ENCODE data around the gene UBE2E2.

GRCh38 chr3:23165571-23165970 lies 37.6 kb upstream of the UBE2E2 start:
- TF ChIP-seq EZH2phosphoT487 (IDR thresholded peaks at IDR 0.05; ENCODE audit: borderline replicate concordance, low read length), result no peak
- TF ChIP-seq, protein P1, sequence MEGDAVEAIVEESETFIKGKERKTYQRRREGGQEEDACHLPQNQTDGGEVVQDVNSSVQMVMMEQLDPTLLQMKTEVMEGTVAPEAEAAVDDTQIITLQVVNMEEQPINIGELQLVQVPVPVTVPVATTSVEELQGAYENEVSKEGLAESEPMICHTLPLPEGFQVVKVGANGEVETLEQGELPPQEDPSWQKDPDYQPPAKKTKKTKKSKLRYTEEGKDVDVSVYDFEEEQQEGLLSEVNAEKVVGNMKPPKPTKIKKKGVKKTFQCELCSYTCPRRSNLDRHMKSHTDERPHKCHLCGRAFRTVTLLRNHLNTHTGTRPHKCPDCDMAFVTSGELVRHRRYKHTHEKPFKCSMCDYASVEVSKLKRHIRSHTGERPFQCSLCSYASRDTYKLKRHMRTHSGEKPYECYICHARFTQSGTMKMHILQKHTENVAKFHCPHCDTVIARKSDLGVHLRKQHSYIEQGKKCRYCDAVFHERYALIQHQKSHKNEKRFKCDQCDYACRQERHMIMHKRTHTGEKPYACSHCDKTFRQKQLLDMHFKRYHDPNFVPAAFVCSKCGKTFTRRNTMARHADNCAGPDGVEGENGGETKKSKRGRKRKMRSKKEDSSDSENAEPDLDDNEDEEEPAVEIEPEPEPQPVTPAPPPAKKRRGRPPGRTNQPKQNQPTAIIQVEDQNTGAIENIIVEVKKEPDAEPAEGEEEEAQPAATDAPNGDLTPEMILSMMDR (IDR thresholded peaks at IDR 0.05; ENCODE audit: low read depth, low read length, poor library complexity, severe bottlenecking), result no peak
